HCEC 1CT (cell line): Measurements from ENCODE around the gene IGFN1.
"Not testable (repeated sequence)": the region's sequence is repeated elsewhere in the genome, so short reads cannot be mapped to it uniquely, and the experiment has no call there.

ENCODE experiments used
- DNase-seq: peaks from one replicate; pipeline ENCODE4 v3.0.0-alpha.2; 2017

The IGFN1 gene

GRCh38 chr1:201251851-201252430, 61.3 kb downstream of the IGFN1 start:
- DNase-seq: no peak

DNA sequence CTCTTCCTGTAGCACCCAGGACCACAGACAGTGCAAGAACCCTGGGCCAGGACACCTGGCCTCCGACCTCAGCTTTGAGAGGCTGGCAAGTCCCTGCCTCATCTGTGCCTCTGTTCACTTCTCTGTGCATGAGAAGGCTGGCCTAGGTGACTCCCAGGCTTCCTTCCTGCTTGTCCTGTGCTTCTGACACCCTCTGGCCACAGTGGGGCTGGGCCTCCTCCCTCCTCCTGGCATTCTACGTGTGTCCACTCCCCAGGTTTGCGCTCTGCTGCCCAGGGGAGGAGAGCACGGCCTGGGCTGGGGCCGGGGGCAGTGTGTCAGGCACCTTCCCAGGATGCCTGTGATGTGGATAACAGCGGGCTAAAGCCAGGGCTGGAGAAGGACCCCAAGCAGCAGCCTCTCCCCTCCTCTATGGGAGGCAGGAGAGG, 62.3 kb downstream of the IGFN1 start:
- no peak for DNase-seq

- no peak for DNase-seq
Measured at GRCh38 chr1:201253411-201253810, 62.8 kb downstream of the IGFN1 start.

DNA sequence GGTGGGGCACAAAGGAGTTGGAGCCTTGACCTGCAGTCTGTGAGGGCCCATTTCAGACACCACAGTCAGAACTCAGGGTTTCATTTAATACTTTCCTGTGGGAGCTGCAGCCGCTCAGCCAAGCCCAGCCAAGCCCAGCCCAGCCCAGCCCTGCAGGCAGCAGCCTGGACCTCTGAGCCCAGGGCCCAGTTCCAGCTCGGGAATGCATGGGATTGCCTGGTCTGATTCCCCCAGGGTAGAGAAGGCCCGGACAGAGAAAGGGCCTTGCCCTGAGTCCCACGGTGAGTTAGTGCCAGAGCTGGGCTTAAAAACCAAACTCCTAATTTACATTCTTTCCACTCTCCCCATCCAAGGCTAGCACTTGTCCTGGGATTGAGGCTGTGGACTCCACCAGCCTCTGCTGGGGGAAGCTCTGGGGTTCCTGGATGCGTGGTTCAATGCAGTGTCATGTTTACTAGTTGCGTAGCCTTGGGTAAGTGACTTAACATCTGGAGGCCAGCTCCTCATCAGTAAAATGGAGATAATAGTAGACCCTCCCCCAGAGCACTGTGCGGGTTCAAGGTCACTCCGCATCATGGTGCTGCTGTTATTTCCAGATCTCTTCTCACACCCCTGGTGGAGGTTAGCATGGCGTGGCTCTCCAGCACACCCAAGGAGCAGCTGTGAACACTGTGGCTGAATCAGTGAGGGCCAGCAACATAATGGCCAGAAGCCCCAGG, 63.4 kb downstream of the IGFN1 start:
- DNase-seq: no peak

DNA sequence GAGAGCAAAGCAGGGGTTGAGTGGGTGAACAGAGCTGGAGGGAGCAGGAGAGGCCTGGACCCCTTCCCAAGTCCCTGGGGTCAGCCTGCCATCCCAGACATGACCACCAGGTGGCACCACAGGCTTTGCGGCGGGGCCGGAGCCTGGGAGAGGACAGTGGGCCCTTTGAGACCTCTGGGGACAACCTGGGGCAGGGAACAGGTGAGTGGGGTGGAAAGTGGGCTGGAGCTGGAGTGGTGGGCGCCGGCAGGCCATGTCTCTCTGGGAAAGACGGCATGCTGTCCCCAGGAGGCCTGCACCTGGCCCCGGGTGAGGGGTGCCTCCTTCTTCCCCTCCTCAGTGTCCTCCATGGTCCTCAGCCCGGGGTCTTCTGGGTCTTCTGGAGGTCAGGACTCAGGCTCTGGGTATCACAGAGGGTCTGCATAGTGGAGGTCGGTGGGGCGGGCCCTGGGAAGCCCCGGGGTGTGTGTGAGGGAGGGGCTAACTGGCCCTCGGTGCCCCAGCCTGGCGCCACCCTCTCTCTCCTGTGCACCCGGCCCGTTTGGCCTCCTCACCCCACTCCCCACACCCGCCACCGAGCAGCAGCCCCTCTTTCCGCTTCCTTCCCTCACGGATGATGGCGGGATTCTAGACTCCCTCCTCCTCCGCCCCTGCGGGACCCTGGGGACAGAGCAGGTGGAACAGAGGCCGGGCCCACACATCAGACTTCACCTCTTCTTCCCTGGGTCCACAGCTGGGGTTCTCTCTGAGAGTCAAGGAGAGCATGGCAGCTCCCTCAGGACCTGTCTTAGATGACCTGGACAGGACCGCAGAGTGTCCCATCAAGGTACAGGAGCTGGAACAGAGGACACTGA, 64.2 kb downstream of the IGFN1 start:
- peak; percentile 13 for DNase-seq

GRCh38 chr1:201255479-201256362, 65.1 kb downstream of the IGFN1 start:
- no peak for DNase-seq

DNA sequence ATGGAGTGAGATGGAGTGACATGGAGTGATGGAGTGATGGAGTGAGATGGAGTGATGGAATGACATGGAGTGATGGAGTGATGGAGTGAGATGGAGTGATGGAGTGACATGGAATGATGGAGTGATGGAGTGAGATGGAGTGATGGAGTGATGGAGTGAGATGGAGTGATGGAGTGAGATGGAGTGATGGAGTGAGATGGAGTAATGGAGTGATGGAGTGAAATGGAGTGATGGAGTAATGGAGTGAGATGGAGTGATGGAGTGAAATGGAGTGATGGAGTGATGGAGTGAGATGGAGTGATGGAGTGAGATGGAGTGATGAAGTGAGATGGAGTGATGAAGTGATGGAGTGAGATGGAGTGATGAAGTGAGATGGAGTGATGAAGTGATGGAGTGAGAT, 67.5 kb downstream of the IGFN1 start:
- DNase-seq: not testable (repeated sequence)

- DNase-seq: no peak
Measured at GRCh38 chr1:201258763-201259230, 68.2 kb downstream of the IGFN1 start.

DNA sequence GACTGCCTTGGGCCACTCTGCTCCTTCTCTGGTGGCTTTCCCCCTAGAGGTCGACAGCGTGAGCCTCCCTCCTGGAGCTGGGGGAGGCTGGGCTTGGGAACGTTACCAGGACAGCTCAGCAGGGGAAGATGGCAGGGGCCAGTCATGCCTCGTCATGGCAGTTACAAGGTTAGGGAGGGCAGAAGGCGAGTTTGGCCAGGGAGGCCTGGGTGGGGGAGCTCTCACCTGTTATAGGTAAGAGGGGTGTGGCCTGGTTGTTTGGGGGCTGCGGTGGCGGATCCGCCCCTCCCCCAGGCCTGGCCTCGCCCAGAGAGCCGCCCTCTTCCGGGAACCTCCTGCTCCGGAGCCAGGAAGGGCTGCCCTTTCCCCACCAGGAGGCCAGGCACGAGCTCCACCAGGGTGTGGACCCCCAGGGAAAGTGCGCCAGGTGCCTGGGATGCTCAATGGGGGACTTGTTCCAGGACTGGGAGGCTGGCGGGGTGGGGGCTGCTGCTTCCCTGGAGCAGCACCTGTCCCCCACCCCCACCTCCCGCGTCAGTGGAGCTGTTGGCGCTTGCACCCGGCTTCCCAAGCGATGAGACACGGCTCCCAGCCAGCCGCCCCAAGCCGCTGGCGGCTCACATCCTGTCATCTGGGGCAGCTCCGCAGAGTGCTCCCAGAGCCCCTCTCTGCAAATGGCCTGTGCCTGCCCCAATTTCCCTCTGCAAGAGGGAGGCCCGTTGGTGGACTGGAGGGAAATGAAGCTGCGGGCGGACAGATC, 69.0 kb downstream of the IGFN1 start:
- DNase-seq: peak; percentile 27

- DNase-seq: no peak
Measured at GRCh38 chr1:201260236-201260590, 69.6 kb downstream of the IGFN1 start.

- no peak for DNase-seq
Measured at GRCh38 chr1:201260648-201261311, 70.2 kb downstream of the IGFN1 start.

GRCh38 chr1:201261771-201262547, 71.3 kb downstream of the IGFN1 start:
- no peak for DNase-seq

GRCh38 chr1:201262963-201263608, 72.5 kb downstream of the IGFN1 start:
- DNase-seq: no peak

DNA sequence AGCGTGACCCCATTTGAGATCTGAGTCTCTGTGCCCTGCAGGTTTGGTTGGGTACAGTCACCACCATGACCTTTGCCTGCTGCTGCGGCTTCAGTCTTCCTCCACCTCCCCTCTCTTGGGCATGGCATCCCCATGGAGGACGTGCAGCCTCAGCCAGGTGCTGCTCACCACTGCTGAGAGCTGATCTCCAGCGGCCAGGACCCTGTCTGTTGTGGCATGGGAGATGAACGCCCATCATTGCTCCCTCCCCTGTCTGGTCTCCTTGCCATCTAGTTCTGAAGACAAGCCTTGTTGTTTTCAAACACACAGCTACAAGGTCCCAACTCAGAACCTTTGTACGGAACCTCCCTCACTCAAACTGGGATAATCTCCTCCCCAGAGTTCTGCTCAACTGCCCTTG, 73.4 kb downstream of the IGFN1 start:
- DNase-seq: no peak

DNA sequence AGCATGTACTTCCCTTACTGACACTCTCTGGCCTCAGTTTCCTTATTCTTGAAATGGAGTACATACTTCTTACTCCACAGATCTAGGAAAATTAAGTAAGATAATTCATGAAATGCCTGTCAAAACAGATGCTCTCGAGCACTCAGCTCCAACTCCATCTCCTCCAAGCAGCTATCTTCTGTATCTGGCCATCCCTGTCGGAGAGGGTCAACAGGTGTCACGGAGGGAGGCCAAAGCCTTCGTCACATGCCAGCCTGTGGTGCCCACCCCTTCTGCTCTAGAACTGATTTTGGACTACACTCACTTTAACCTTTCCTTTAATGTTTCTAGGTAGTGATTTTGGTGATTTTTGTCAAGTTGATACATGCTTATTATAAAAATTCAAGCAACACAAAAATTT, 73.9 kb downstream of the IGFN1 start:
- no peak for DNase-seq

GRCh38 chr1:201265756-201266155, 75.1 kb downstream of the IGFN1 start:
- peak; percentile 8 for DNase-seq

- no peak for DNase-seq
Measured at GRCh38 chr1:201266276-201266675, 75.7 kb downstream of the IGFN1 start.

DNA sequence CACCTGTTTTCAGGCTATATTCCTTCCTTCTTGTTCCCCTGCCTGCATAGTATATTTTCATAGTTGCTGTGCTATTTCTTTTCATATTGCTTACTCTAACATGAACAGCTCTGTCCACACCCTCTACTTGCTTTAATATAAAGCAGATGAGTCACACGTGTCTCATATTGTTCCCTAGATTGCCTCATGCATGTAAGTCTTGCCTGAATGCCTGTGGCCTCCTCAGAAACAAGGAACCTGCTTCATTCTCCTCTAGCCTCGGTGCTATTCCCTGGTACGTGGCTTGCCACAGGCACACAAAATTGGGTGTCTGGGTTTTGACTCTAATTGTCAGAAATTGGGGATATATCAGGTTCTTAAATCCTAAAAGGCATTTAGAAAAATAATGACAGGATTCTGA, 76.2 kb downstream of the IGFN1 start:
- DNase-seq: peak; percentile 92

DNA sequence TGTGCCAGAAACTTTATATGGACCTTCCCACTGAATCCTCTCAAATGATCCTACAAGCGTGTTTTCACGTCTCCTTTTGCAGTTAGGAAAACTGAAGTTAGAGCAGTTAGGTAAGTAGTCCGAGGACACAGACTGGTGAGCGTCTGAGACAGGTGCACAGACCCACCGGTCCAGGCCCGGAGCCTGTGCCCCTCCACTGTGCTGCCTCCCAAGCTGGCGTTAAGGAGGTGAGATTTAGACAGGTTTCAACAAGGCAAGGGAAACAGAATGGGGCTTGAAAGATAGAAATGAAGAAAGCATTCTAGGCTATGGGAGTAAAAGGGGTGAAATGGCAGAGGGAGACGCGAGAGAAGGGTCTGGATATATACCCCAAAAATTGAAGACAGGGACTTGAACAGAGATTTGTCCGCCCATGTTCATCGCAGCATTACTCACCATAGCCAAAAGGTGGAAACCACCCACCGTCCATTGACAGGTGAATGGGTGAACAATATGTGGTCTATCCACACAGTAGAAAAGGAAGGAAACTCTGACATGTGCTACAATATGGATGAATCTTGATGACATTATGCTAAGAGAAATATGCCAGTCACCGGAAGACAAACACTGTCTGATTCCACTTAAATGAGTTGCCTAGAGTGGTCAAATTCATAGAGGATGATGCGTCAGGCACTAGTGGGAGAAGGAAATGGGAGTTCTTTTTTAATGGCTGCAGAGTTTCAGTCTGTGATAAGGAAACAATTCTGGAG, 77.0 kb downstream of the IGFN1 start:
- DNase-seq: peak; percentile 75
